OCI-LY7 (cell line): Measurements from ENCODE around the gene KRT73.

ENCODE experiments used
- EZH2phosphoT487 ChIP-seq: fragments of 200-600 bp; sonication (generic); IDR thresholded peaks from 2 replicates; pipeline ENCODE4 v1.6.1; 2018; ENCODE audit warnings: low read depth, borderline replicate concordance, mild to moderate bottlenecking, mixed run types, antibody characterized with exemption, low read length, moderate library complexity, mixed read lengths
- TF ChIP-seq, protein P1 (sequence below): fragments of 200-600 bp; sonication (generic); conservative IDR thresholded peaks from 2 replicates; pipeline ENCODE4 v1.5.1; 2014; ENCODE audit warnings: mild to moderate bottlenecking, antibody characterized with exemption, low read length, moderate library complexity, mixed read lengths

GRCh38 chr12:52577316-52577715 lies 41.0 kb downstream of the KRT73 start:
- TF ChIP-seq, protein P1, sequence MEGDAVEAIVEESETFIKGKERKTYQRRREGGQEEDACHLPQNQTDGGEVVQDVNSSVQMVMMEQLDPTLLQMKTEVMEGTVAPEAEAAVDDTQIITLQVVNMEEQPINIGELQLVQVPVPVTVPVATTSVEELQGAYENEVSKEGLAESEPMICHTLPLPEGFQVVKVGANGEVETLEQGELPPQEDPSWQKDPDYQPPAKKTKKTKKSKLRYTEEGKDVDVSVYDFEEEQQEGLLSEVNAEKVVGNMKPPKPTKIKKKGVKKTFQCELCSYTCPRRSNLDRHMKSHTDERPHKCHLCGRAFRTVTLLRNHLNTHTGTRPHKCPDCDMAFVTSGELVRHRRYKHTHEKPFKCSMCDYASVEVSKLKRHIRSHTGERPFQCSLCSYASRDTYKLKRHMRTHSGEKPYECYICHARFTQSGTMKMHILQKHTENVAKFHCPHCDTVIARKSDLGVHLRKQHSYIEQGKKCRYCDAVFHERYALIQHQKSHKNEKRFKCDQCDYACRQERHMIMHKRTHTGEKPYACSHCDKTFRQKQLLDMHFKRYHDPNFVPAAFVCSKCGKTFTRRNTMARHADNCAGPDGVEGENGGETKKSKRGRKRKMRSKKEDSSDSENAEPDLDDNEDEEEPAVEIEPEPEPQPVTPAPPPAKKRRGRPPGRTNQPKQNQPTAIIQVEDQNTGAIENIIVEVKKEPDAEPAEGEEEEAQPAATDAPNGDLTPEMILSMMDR, result no peak
- TF ChIP-seq EZH2phosphoT487, result no peak
